Neural progenitor cell (in vitro differentiated cells): Measurements from ENCODE around the gene PYGO2. TPM values are rescaled to one million over a fixed set of nuclear protein-coding genes. Genes with fewer than 3 reads are reported as not detected.

ENCODE experiments used
- DNase-seq: peaks from one replicate; pipeline ENCODE4 v3.0.0-alpha.2; 2016; ENCODE audit warnings: low spot score
- H2AFZ ChIP-seq: fragments of 200-600 bp; sonication (generic); replicated peaks from 2 replicates; pipeline ENCODE4 v1.6.1; 2016; ENCODE audit warnings: antibody characterized with exemption
- H3F3A ChIP-seq: fragments of 200-600 bp; sonication (generic); 2 replicates; pipeline ENCODE4 v1.6.1; 2016; ENCODE audit warnings: antibody characterized with exemption, low read depth
- H3K27ac ChIP-seq: fragments of 200-600 bp; sonication (generic); 2 replicates; pipeline ENCODE4 v1.5.1; 2016; ENCODE audit warnings: mild to moderate bottlenecking
- H3K27me3 ChIP-seq: fragments of 200-600 bp; sonication (generic); 2 replicates; pipeline ENCODE4 v1.6.1; 2016; ENCODE audit warnings: mild to moderate bottlenecking, moderate library complexity
- H3K36me3 ChIP-seq: fragments of 200-600 bp; sonication (generic); 2 replicates; pipeline ENCODE4 v1.5.1; 2016
- H3K4me1 ChIP-seq: fragments of 200-600 bp; sonication (generic); 2 replicates; pipeline ENCODE4 v1.6.1; 2016; ENCODE audit warnings: mixed run types
- H3K4me2 ChIP-seq: fragments of 200-600 bp; sonication (generic); 2 replicates; pipeline ENCODE4 v1.6.1; 2016
- H3K4me3 ChIP-seq: fragments of 200-600 bp; sonication (generic); 2 replicates; pipeline ENCODE4 v1.5.1; 2016
- H3K79me2 ChIP-seq: fragments of 200-600 bp; sonication (generic); 2 replicates; pipeline ENCODE4 v1.6.1; 2016; ENCODE audit warnings: low read depth
- H3K9ac ChIP-seq: fragments of 200-600 bp; sonication (generic); 2 replicates; pipeline ENCODE4 v1.6.1; 2016
- H3K9me3 ChIP-seq: fragments of 200-600 bp; sonication (generic); 2 replicates; pipeline ENCODE4 v1.5.1; 2016; ENCODE audit warnings: low read depth
- H4K20me1 ChIP-seq: fragments of 200-600 bp; sonication (generic); 2 replicates; pipeline ENCODE4 v1.6.1; 2016; ENCODE audit warnings: low read depth
- H3K27ac Mint-ChIP-seq: 3 replicates; pipeline ENCODE4 v1.8.0; 2021; ENCODE audit warnings: mixed read lengths
- H3K27me3 Mint-ChIP-seq: 2 replicates; pipeline ENCODE4 v1.8.0; 2022; ENCODE audit warnings: low read depth, mild to moderate bottlenecking, inconsistent platforms, moderate library complexity, mixed read lengths; ENCODE audit not compliant: insufficient read depth
- H3K36me3 Mint-ChIP-seq: 3 replicates; pipeline ENCODE4 v1.8.0; 2021; ENCODE audit warnings: mixed read lengths
- H3K4me1 Mint-ChIP-seq: 3 replicates; pipeline ENCODE4 v1.8.0; 2021; ENCODE audit warnings: mixed read lengths
- H3K4me3 Mint-ChIP-seq: 3 replicates; pipeline ENCODE4 v1.8.0; 2021; ENCODE audit warnings: mild to moderate bottlenecking, moderate library complexity, mixed read lengths
- H3K9me3 Mint-ChIP-seq: 3 replicates; pipeline ENCODE4 v1.8.0; 2020; ENCODE audit warnings: mixed read lengths
- EZH2 ChIP-seq: fragments of 200-600 bp; sonication (generic); IDR thresholded peaks from 2 replicates; pipeline ENCODE4 v1.6.1; 2017; ENCODE audit warnings: antibody characterized with exemption, mild to moderate bottlenecking, moderate library complexity
- EZH2phosphoT487 ChIP-seq: fragments of 200-600 bp; sonication (generic); IDR thresholded peaks from 2 replicates; pipeline ENCODE4 v1.6.1; 2017; ENCODE audit warnings: antibody characterized with exemption
- total RNA-seq: library from RNA; depleted of rRNA; stranded (reverse); fragments of >200 nt; gene quantifications from 2 replicates; pipeline ENCODE4 v1.2.3, GENCODE V29; 2015; ENCODE audit warnings: low replicate concordance
- TF ChIP-seq, protein P1 (sequence below): fragments of 200-600 bp; sonication (generic); IDR thresholded peaks from 2 replicates; pipeline ENCODE4 v1.5.1; 2017; ENCODE audit warnings: antibody characterized with exemption, mild to moderate bottlenecking

The PYGO2 gene
- total RNA-seq, 1 donor from 2014 or later = 32.1 TPM

DNA sequence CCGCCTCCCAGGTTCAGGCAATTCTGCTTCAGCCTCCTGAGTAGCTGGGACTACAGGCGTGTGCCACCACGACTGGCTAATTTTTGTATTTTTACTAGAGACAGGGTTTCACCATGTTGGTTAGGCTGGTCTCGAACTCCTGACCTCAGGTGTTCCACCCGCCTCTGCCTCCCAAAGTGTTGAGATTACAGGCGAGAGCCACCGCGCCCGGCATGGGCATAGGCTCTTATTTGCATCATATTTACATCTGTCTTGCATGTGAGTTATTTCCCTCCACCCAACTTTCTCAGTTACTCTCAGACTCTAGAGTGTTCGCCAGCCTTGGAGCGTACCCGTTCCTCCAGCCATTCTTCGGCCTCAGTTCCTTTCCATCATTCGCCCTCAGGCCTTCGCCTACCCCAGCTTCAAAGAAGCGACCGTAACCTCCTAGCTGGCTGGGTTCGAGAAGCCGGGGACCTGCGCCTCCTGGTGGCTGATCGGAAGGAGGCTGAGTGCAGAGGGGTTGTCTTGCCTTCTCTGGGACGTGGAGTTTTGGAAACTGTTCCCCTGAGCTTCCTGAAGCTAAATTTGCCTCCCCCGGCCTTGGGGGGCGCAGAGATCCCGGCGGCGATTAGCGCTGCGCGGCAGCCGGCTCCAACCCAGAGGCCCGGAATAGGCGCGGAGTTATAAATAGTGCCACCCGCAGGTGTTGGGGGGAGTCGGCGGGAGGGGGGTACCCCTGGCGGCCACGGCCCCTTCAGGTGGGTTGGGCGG, 37.4 kb upstream of the PYGO2 start:
- H3K27me3 Mint-ChIP-seq = peaks cover 4% of the 10 kb centered on the region

GRCh38 chr1:154998201-154998780, 36.7 kb upstream of the PYGO2 start:
- no peak overlapping the region for H3K4me3 ChIP-seq
- no peaks in the 10 kb centered on the region for H3K9me3 ChIP-seq
- H3K27ac ChIP-seq = no peak overlapping the region
- H3K4me3 Mint-ChIP-seq = peak overlapping the region; percentile 59
- peaks cover 7% of the 10 kb centered on the region for H3K27me3 Mint-ChIP-seq
- no peak overlapping the region for H2AFZ ChIP-seq
- H3K9me3 Mint-ChIP-seq = no peaks in the 10 kb centered on the region
- H3K79me2 ChIP-seq = peaks cover 7% of the 10 kb centered on the region
- H3F3A ChIP-seq = peaks cover 42% of the 10 kb centered on the region
- no peak for DNase-seq
- peaks cover 25% of the 10 kb centered on the region for H3K4me1 Mint-ChIP-seq
- TF ChIP-seq, protein P1, sequence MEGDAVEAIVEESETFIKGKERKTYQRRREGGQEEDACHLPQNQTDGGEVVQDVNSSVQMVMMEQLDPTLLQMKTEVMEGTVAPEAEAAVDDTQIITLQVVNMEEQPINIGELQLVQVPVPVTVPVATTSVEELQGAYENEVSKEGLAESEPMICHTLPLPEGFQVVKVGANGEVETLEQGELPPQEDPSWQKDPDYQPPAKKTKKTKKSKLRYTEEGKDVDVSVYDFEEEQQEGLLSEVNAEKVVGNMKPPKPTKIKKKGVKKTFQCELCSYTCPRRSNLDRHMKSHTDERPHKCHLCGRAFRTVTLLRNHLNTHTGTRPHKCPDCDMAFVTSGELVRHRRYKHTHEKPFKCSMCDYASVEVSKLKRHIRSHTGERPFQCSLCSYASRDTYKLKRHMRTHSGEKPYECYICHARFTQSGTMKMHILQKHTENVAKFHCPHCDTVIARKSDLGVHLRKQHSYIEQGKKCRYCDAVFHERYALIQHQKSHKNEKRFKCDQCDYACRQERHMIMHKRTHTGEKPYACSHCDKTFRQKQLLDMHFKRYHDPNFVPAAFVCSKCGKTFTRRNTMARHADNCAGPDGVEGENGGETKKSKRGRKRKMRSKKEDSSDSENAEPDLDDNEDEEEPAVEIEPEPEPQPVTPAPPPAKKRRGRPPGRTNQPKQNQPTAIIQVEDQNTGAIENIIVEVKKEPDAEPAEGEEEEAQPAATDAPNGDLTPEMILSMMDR = no peak
- TF ChIP-seq EZH2 (no peak), EZH2phosphoT487 (no peak)
- H3K9ac ChIP-seq = no peak overlapping the region
- no peaks in the 10 kb centered on the region for H3K36me3 Mint-ChIP-seq
- no peaks in the 10 kb centered on the region for H3K27me3 ChIP-seq
- H3K4me1 ChIP-seq = peaks cover 8% of the 10 kb centered on the region
- no peak overlapping the region for H3K4me2 ChIP-seq
- H3K27ac Mint-ChIP-seq = no peak overlapping the region
- no peaks in the 10 kb centered on the region for H4K20me1 ChIP-seq
- no peaks in the 10 kb centered on the region for H3K36me3 ChIP-seq

More for the DNA sequence above, 37.4 kb upstream of the PYGO2 start:
- Histone ChIP-seq H3K27ac (no peak overlapping the region), H2AFZ (no peak overlapping the region), H3K36me3 (no peaks in the 10 kb centered on the region), H3K79me2 (peaks cover 14% of the 10 kb centered on the region), H3K9me3 (no peaks in the 10 kb centered on the region), H3K4me2 (peak overlapping the region; percentile 82), H3K4me3 (peak overlapping the region; percentile 72), H3F3A (peaks cover 43% of the 10 kb centered on the region), H3K27me3 (no peaks in the 10 kb centered on the region), H3K4me1 (peaks cover 13% of the 10 kb centered on the region), H4K20me1 (no peaks in the 10 kb centered on the region), H3K9ac (no peak overlapping the region)
- peak overlapping the region; percentile 94 for H3K27ac Mint-ChIP-seq
- H3K9me3 Mint-ChIP-seq = no peaks in the 10 kb centered on the region
- peak; percentile 84 for DNase-seq
- TF ChIP-seq EZH2 = no peak
- TF ChIP-seq, protein P1 = peak; percentile 92
- H3K4me1 Mint-ChIP-seq = peaks cover 25% of the 10 kb centered on the region
- H3K36me3 Mint-ChIP-seq = no peaks in the 10 kb centered on the region
- H3K4me3 Mint-ChIP-seq = peak overlapping the region; percentile 83

DNA sequence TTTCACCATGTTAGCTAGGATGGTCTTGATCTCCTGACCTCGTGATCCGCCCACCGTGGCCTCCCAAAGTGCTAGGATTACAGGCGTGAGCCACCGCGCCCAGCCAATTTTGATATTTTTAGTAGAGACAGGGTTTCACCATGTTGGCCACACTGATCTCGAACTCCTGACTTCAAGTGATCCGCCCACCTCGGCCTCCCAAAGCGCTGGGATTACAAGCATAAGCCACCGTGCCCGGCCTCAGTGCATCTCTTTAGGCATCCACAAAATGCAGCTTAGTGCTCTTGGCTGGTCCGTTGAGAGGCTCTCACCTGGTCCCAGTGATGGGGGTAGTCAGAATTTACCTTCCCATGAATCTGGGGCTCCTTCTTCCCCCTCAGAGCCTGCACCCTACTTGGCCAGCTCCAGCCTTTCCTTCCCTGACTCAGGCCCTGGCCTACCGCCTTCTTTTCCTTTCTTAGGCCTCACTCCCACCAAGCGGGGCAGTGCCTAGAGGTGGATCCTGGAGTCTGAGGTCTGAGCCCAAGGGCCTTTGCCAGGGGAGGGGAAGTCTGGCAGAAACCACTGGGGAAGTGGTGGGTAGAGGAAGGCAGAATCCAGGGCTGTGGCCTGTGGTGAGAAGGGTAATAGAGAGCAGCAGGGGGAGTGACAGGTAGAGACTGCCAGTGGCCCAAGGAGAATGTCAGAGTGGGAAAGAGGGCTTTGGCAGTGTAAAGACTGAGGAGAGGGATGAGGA, 35.6 kb upstream of the PYGO2 start:
- no peak overlapping the region for H2AFZ ChIP-seq
- DNase-seq = no peak
- peaks cover 8% of the 10 kb centered on the region for H3K4me1 ChIP-seq
- H3K27ac ChIP-seq = no peak overlapping the region
- H4K20me1 ChIP-seq = no peaks in the 10 kb centered on the region
- no peak overlapping the region for H3K9ac ChIP-seq
- no peak overlapping the region for H3K4me3 Mint-ChIP-seq
- H3K36me3 ChIP-seq = no peaks in the 10 kb centered on the region
- H3F3A ChIP-seq = peaks cover 46% of the 10 kb centered on the region
- TF ChIP-seq EZH2phosphoT487 (no peak), EZH2 (no peak)
- TF ChIP-seq, protein P1 = no peak
- no peaks in the 10 kb centered on the region for H3K9me3 Mint-ChIP-seq
- no peak overlapping the region for H3K4me2 ChIP-seq
- peaks cover 2% of the 10 kb centered on the region for H3K36me3 Mint-ChIP-seq
- no peaks in the 10 kb centered on the region for H3K27me3 ChIP-seq
- no peaks in the 10 kb centered on the region for H3K9me3 ChIP-seq
- H3K79me2 ChIP-seq = no peaks in the 10 kb centered on the region
- H3K4me1 Mint-ChIP-seq = peaks cover 30% of the 10 kb centered on the region
- peaks cover 12% of the 10 kb centered on the region for H3K27me3 Mint-ChIP-seq
- no peak overlapping the region for H3K4me3 ChIP-seq
- no peak overlapping the region for H3K27ac Mint-ChIP-seq
